GM19351 (cell line): ENCODE measurements around the gene GP2.
"Not testable (repeated sequence)": the region's sequence is repeated elsewhere in the genome, so short reads cannot be mapped to it uniquely, and the experiment has no call there.

Source experiments
- ATAC-seq: cut with Tn5 transposase; IDR thresholded peaks from one replicate; pipeline ENCODE4 v1.9.1; 2021; ENCODE audit warnings: mild to moderate bottlenecking, moderate library complexity; ENCODE audit not compliant: unreplicated experiment

Gene GP2

GRCh38 chr16:20326321-20326720 lies 992 bp downstream of the GP2 start:
- no peak for ATAC-seq

GRCh38 chr16:20325005-20325404 lies 2.3 kb downstream of the GP2 start:
- no peak for ATAC-seq

- no peak for ATAC-seq
These were observed 3.7 kb downstream of the GP2 start for GRCh38 chr16:20323591-20324117.

- ATAC-seq = no peak
These were observed 4.6 kb downstream of the GP2 start for GRCh38 chr16:20322696-20323095.

- no peak for ATAC-seq
These were observed 5.6 kb downstream of the GP2 start for GRCh38 chr16:20321671-20322070.

GRCh38 chr16:20321051-20321450 lies 6.3 kb downstream of the GP2 start:
- ATAC-seq = not testable (repeated sequence)

- no peak for ATAC-seq
These were observed 6.7 kb downstream of the GP2 start for GRCh38 chr16:20320592-20320991.

- no peak for ATAC-seq
These were observed 7.1 kb downstream of the GP2 start for GRCh38 chr16:20320178-20320577.

GRCh38 chr16:20319406-20319805 lies 7.9 kb downstream of the GP2 start:
- no peak for ATAC-seq

GRCh38 chr16:20318437-20318836 lies 8.9 kb downstream of the GP2 start:
- no peak for ATAC-seq

GRCh38 chr16:20318006-20318405 lies 9.3 kb downstream of the GP2 start:
- ATAC-seq = no peak

- no peak for ATAC-seq
These were observed 10.2 kb downstream of the GP2 start for GRCh38 chr16:20317117-20317516.

GRCh38 chr16:20316715-20317114 lies 10.6 kb downstream of the GP2 start:
- ATAC-seq = no peak

GRCh38 chr16:20315764-20316163 lies 11.5 kb downstream of the GP2 start:
- ATAC-seq = no peak

GRCh38 chr16:20314575-20314974 lies 12.7 kb downstream of the GP2 start:
- no peak for ATAC-seq

- no peak for ATAC-seq
These were observed 13.6 kb downstream of the GP2 start for GRCh38 chr16:20313741-20314140.

GRCh38 chr16:20312536-20313095 lies 14.7 kb downstream of the GP2 start:
- not testable (repeated sequence) for ATAC-seq

- no peak for ATAC-seq
These were observed 15.8 kb downstream of the GP2 start for GRCh38 chr16:20311548-20311947.

GRCh38 chr16:20310421-20311395 lies 16.6 kb downstream of the GP2 start:
- no peak for ATAC-seq

- no peak for ATAC-seq
These were observed 17.5 kb downstream of the GP2 start for GRCh38 chr16:20309786-20310185.

- ATAC-seq = no peak
These were observed 18.3 kb downstream of the GP2 start for GRCh38 chr16:20308801-20309590.
